ENCODE measurements around the gene MERTK. TPM values are rescaled to one million over a fixed set of nuclear protein-coding genes. Genes with fewer than 3 reads are reported as not detected.
"Not testable (repeated sequence)": the region's sequence is repeated elsewhere in the genome, so short reads cannot be mapped to it uniquely, and the experiment has no call there.

MERTK gene
- total RNA-seq, 1 donor from 2014 or later = 0.63 TPM

DNA sequence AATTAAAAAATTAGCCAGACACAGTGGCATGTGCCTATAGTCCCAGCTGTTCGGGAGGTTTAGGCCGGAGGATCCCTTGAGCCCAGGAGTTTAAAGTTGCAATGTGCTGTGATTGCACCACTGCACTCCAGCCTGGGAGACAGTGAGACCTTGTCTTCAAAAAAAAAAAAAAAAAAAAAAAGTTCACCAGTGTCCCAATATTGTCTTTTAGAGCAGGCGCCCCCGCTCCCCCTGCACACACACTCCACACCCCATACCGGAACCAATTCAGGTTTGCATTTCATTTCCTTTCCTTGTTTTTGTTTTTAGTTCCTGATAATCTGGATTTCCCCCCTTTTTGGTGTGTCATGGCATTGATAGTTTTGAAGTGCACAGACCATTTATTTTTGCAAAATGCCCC lies 167.1 kb downstream of the MERTK start:
- peaks cover 41% of the 10 kb centered on the region for H3K4me1 Mint-ChIP-seq
- peak overlapping the region; percentile 86 for H3K27ac Mint-ChIP-seq
- peaks cover 77% of the 10 kb centered on the region for H3K36me3 Mint-ChIP-seq (ENCODE audit: low read depth)
- DNase-seq = no peak
- peaks cover 15% of the 10 kb centered on the region for H3K9me3 Mint-ChIP-seq
- intact Hi-C loops (cut with micrococcal nuclease) = no loop called here
- H3K27me3 Mint-ChIP-seq = no peaks in the 10 kb centered on the region
- H3K4me3 Mint-ChIP-seq = peak overlapping the region; percentile 56

- intact Hi-C loops (cut with micrococcal nuclease) = loop anchor here (1.0 kb wide), 1 partner anchor 10 kb away; no protein-coding TSS in a partner anchor
- H3K9me3 Mint-ChIP-seq = peaks cover 15% of the 10 kb centered on the region
- H3K27me3 Mint-ChIP-seq = no peaks in the 10 kb centered on the region
- DNase-seq = no peak
- peak overlapping the region; percentile 56 for H3K4me3 Mint-ChIP-seq
- peaks cover 81% of the 10 kb centered on the region for H3K36me3 Mint-ChIP-seq (ENCODE audit: low read depth)
- H3K27ac Mint-ChIP-seq = peak overlapping the region; percentile 86
- peaks cover 41% of the 10 kb centered on the region for H3K4me1 Mint-ChIP-seq
Observed at GRCh38 chr2:112065966-112066365, 167.6 kb downstream of the MERTK start.

DNA sequence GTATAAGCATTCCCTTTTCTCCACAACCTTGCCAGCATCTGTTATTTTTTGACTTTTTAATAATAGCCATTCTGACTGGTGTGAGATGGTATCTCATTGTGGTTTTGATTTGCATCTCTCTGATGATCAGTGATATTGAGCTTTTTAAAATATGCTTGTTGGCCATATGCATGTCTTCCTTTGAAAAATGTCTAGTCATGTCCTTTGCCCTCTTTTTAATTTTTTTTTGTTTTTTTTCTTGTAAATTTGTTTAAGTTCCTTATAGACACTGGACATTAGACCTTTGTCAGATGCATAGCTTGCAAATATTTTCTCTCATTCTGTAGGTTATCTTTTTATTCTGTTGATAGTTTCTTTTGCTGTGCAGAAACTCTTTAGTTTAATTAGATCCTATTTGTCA lies 171.4 kb downstream of the MERTK start:
- Mint-ChIP-seq H3K9me3 (peaks cover 27% of the 10 kb centered on the region), H3K4me1 (peaks cover 28% of the 10 kb centered on the region), H3K36me3 (ENCODE audit: low read depth) (peaks cover 86% of the 10 kb centered on the region)
- H3K27ac Mint-ChIP-seq; H3K4me3 Mint-ChIP-seq; DNase-seq; H3K27me3 Mint-ChIP-seq; intact Hi-C loops (cut with micrococcal nuclease): not testable (repeated sequence)

DNA sequence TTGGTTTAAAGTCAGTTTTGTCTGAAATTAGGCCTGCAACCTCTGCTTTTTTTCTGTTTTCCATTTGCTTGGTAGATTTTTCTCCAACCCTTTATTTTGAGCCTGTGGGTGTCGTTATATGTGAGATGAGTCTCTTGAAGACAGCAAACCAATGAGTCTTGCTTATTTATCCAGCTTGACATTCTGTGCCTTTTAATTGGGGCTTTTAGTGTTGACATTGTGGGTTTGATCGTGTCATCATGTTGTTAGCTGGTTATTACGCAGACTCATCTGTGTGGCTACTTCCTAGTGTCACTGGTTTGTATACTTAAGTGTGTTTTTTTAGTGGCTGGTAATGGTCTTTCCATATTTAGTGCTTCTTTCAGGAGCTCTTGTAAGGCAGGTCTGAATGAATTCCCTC lies 175.5 kb downstream of the MERTK start:
- Mint-ChIP-seq H3K36me3 (ENCODE audit: low read depth) (peaks cover 77% of the 10 kb centered on the region), H3K27ac (peak overlapping the region; percentile 62), H3K4me3 (no peak overlapping the region), H3K4me1 (peaks cover 23% of the 10 kb centered on the region), H3K9me3 (peaks cover 24% of the 10 kb centered on the region), H3K27me3 (no peaks in the 10 kb centered on the region)
- no peak for DNase-seq
- intact Hi-C loops (cut with micrococcal nuclease) = no loop called here

DNA sequence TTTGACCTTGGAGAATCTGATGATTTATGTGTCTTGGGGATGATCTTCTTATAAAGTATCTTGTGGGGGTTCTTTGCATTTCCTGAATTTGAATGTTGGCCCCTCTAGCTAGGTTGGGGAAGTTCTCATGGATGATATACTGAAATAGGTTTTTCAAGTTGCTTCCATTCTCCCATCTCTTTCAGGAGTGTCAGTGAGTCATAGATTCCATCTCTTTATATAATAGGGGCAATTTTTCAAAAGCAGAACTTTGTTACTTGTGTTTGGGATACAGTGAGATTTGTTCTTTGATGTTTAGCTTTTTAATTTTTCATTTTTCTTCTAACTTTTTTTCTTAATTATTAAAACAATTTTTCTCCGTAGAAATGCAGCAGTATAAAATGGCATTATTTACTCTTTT lies 176.1 kb downstream of the MERTK start:
- Mint-ChIP-seq H3K4me1 (peaks cover 22% of the 10 kb centered on the region), H3K27ac (peak overlapping the region; percentile 4)
- intact Hi-C loops (cut with micrococcal nuclease) = no loop called here

DNA sequence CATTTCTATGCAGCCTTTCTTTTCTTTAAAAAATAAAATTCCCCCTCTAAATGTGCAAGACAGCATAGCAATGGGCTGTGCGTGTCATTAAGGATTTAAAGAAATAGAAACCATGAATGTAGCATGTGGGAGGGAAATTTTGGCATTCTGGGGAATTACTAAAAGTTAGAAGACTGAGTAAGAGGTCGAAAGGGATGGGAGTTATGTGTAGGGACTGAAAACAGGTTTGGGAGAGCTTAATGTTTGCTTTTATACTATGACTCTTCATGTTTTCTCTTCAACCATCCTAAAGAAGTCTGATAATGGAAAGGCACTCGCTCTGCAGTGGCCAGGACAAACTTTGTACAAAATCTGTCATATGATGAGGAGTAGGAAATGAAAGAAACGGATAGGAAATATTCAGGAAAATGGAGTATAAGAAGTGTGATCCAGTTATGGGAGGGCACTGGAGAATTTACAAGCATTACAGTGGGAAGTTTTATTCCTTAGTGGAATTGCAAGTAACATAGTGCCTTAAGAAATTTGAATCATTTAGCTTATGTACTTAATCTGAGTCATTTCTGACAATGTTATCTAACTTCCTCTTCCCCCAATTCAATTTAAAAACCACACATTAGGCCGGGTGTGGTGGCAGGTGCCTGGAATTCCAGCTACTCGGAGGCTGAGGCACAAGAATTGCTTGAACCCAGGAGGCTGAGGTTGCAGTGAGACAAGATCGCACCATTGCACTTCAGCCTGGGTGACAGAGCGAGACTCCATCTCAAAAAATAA lies 177.3 kb downstream of the MERTK start:
- H3K4me1 Mint-ChIP-seq = peaks cover 22% of the 10 kb centered on the region
- H3K4me3 Mint-ChIP-seq = no peak overlapping the region
- peak overlapping the region; percentile 47 for H3K27ac Mint-ChIP-seq
- no peak for DNase-seq
- no peaks in the 10 kb centered on the region for H3K27me3 Mint-ChIP-seq
- peaks cover 19% of the 10 kb centered on the region for H3K9me3 Mint-ChIP-seq
- intact Hi-C loops (cut with micrococcal nuclease) = no loop called here
- H3K36me3 Mint-ChIP-seq (ENCODE audit: low read depth) = peaks cover 68% of the 10 kb centered on the region

More for the DNA sequence above, 176.1 kb downstream of the MERTK start:
- Mint-ChIP-seq H3K9me3 (peaks cover 20% of the 10 kb centered on the region), H3K4me3 (no peak overlapping the region), H3K36me3 (ENCODE audit: low read depth) (peaks cover 75% of the 10 kb centered on the region), H3K27me3 (no peaks in the 10 kb centered on the region)
- no peak for DNase-seq

GRCh38 chr2:112077814-112078213 lies 179.4 kb downstream of the MERTK start:
- no peak overlapping the region for H3K4me3 Mint-ChIP-seq
- H3K27ac Mint-ChIP-seq = no peak overlapping the region
- peaks cover 63% of the 10 kb centered on the region for H3K36me3 Mint-ChIP-seq (ENCODE audit: low read depth)
- peaks cover 11% of the 10 kb centered on the region for H3K9me3 Mint-ChIP-seq
- no peak for DNase-seq
- intact Hi-C loops (cut with micrococcal nuclease) = no loop called here
- no peaks in the 10 kb centered on the region for H3K27me3 Mint-ChIP-seq
- H3K4me1 Mint-ChIP-seq = peaks cover 22% of the 10 kb centered on the region

Other genes with a start within 250 kb of the MERTK start
- gene ANAPC1, start 14.4 kb upstream of the MERTK start, total RNA-seq = 129 and 133 TPM in 2 replicates
- 13.9 and 15.8 TPM in 2 replicates for gene TMEM87B, start 156.7 kb downstream of the MERTK start, total RNA-seq
- 26.8 and 28.7 TPM in 2 replicates for gene FBLN7, start 239.8 kb downstream of the MERTK start, total RNA-seq

Measured in activated CD4-positive, alpha-beta T cell treated with anti-CD3 and anti-CD28 coated beads, Interleukin-2, amount 10 ng/mL, durations not matched to agents 24 days and 14 days (primary cell).